Endothelial cell of umbilical vein (primary cell): ENCODE results near the gene ANKRD13C. TPM values are rescaled to one million over a fixed set of nuclear protein-coding genes. Genes with fewer than 3 reads are reported as not detected.

Experiments
- BruUV-seq: library from RNA; stranded (reverse); fragments of 400-500 nt; replicated peaks from 2 replicates; lab custom pipeline; 2021; lab: Mats Ljungman, UMichigan
- CTCF ChIA-PET: fragments of 300-600, 350-600 bp; sonication (Branson Sonifier 250); formaldehyde crosslinking; loops from one replicate; lab custom pipeline; 2021; ENCODE audit warnings: antibody characterized with exemption, inconsistent platforms; lab: Charles Lee
- POLR2A ChIA-PET: fragments of 300-600, 350-600 bp; sonication (Branson Sonifier 250); formaldehyde crosslinking; loops from one replicate; lab custom pipeline; 2021; ENCODE audit warnings: antibody characterized with exemption, inconsistent platforms; lab: Charles Lee
- DNase-seq: peaks from one replicate; pipeline ENCODE4 v3.0.0-alpha.2; 2011; ENCODE audit warnings: low read depth, low spot score
- FAIRE-seq: peaks from 2 replicates; lab custom pipeline; 2011; peaks lifted over from hg19 to GRCh38; lab: Jason Lieb, UNC
- H2AFZ ChIP-seq: 2 replicates; pipeline ENCODE4 v1.6.0; 2012; ENCODE audit warnings: low read depth, low read length, control low read depth, inconsistent platforms
- H3K27ac ChIP-seq: 2 replicates; pipeline ENCODE4 v1.5.1; 2011; ENCODE audit warnings: low read depth, mild to moderate bottlenecking, control low read depth, low read length, moderate library complexity; ENCODE audit not compliant: insufficient read depth
- H3K27me3 ChIP-seq, 2 experiments: 2 replicates each; pipeline versions ENCODE4 v1.6.0 to v1.6.1; 2011; ENCODE audit warnings: low read length in 2 of 2, mixed read lengths in 1 of 2; ENCODE audit not compliant: control insufficient read depth in 2 of 2, insufficient read depth in 2 of 2
- H3K36me3 ChIP-seq, 2 experiments: 2 replicates in 1 of 2; 3 replicates in 1 of 2; pipeline ENCODE4 v1.5.1; 2011; ENCODE audit warnings: low read length in 2 of 2, mild to moderate bottlenecking in 1 of 2, moderate library complexity in 1 of 2; ENCODE audit not compliant: control insufficient read depth in 2 of 2, insufficient read depth in 2 of 2; ENCODE audit errors: extremely low read depth in 1 of 2
- H3K4me1 ChIP-seq: 3 replicates; pipeline ENCODE4 v1.5.1; 2011; ENCODE audit warnings: mild to moderate bottlenecking, low read length; ENCODE audit not compliant: control insufficient read depth, insufficient read depth; ENCODE audit errors: extremely low read depth
- H3K4me2 ChIP-seq: 2 replicates; pipeline ENCODE4 v1.6.1; 2011; ENCODE audit warnings: low read length, control low read depth, mixed read lengths; ENCODE audit not compliant: insufficient read depth
- H3K4me3 ChIP-seq, 3 experiments: fragments of 200-600 bp in 1 of 3; sonication (generic), shearing (Covaris generic) in 1 of 3; replicated peaks in 1 of 3; 2 replicates each; pipeline ENCODE4 v1.5.1; 2011 to 2016; ENCODE audit warnings: control low read depth in 3 of 3, low read length in 3 of 3, mild to moderate bottlenecking in 2 of 3, inconsistent platforms in 1 of 3, low read depth in 1 of 3, moderate library complexity in 1 of 3; ENCODE audit not compliant: insufficient read depth in 1 of 3
- H3K79me2 ChIP-seq: 2 replicates; pipeline ENCODE4 v1.6.0; 2012; ENCODE audit warnings: low read length, inconsistent platforms; ENCODE audit not compliant: control insufficient read depth, insufficient read depth
- H3K9ac ChIP-seq: replicated peaks from 2 replicates; pipeline ENCODE3; 2011; ENCODE audit warnings: low read length, control low read depth; ENCODE audit not compliant: insufficient read depth; ENCODE audit errors: extremely low read depth
- H3K9me1 ChIP-seq: replicated peaks from 3 replicates; pipeline ENCODE4 v1.6.0; 2011; ENCODE audit warnings: mild to moderate bottlenecking, low read length; ENCODE audit not compliant: control insufficient read depth, insufficient read depth; ENCODE audit errors: extremely low read depth
- H3K9me3 ChIP-seq: replicated peaks from 2 replicates; pipeline ENCODE4 v1.5.1; 2012; ENCODE audit warnings: low read length, inconsistent platforms; ENCODE audit not compliant: control insufficient read depth, insufficient read depth
- H4K20me1 ChIP-seq: replicated peaks from 2 replicates; pipeline ENCODE3; 2011; ENCODE audit warnings: mild to moderate bottlenecking, low read length; ENCODE audit not compliant: control insufficient read depth, insufficient read depth; ENCODE audit errors: extremely low read depth
- EZH2 ChIP-seq: IDR thresholded peaks from 2 replicates; pipeline ENCODE4 v1.6.1; 2012; ENCODE audit warnings: borderline replicate concordance, low read depth, mild to moderate bottlenecking, moderate library complexity, low read length, inconsistent platforms; ENCODE audit not compliant: severe bottlenecking
- GATA2 ChIP-seq: IDR thresholded peaks from 2 replicates; pipeline ENCODE4 v1.7.0; 2011; ENCODE audit warnings: low read depth, mild to moderate bottlenecking, moderate library complexity, mixed read lengths, low read length; ENCODE audit not compliant: insufficient read length, insufficient read depth
- JUN ChIP-seq: IDR thresholded peaks from 2 replicates; pipeline ENCODE4 v1.6.1; 2011; ENCODE audit warnings: borderline replicate concordance, low read depth; ENCODE audit not compliant: insufficient read length, insufficient read depth
- MYC ChIP-seq: IDR thresholded peaks from one replicate; pipeline ENCODE4 v1.6.1; 2011; ENCODE audit warnings: mild to moderate bottlenecking, low read depth, low read length
- dilution Hi-C: fragments of 300-500 bp; cut with MboI; formaldehyde crosslinking; loops from one replicate; pipeline ENCODE4 v1.15.0; 2019; ENCODE audit warnings: low sequenced_read_pairs; ENCODE audit not compliant: extremely low pct_ligation_motif_present
- intact Hi-C: fragments of 100-400 bp; cut with micrococcal nuclease; formaldehyde crosslinking; loops from one replicate; pipeline ENCODE4 v1.10.0; 2022
- polyA plus RNA-seq, 4 experiments: library from polyadenylated mRNA; depleted of rRNA in 3 of 4; stranded (reverse) in 3 of 4; unstranded in 1 of 4; fragments of >200 nt; gene quantifications; 2 replicates each; pipeline versions ENCODE4 v1.2.1 to v1.2.3, GENCODE V29; 2011 to 2012; ENCODE audit warnings: missing spikeins in 1 of 4
- total RNA-seq: library from RNA; stranded (reverse); gene quantifications from 2 replicates; pipeline ENCODE4 v1.2.3, GENCODE V29; 2021

ANKRD13C gene
- total and polyA plus RNA-seq, 2 donors (not counting 3 experiments of a cell fraction or from before 2014, with no cell fraction given): 4.6 to 17.3 TPM

- H3K9ac ChIP-seq: no peak overlapping the region
- no peak overlapping the region for H2AFZ ChIP-seq
- DNase-seq (no peak), FAIRE-seq (no peak)
- BruUV-seq: no TSS peak
- peaks cover 11% of the 10 kb centered on the region for H3K4me1 ChIP-seq
- dilution Hi-C loops (no loop called here), intact Hi-C loops (no loop called here)
- no peaks in the 10 kb centered on the region for H3K27me3 ChIP-seq
- H3K36me3 ChIP-seq: peaks cover 0 to 2% of the 10 kb centered on the region in 2 experiments
- ChIA-PET CTCF (no interaction called here), POLR2A (no interaction called here)
- no peak overlapping the region for H3K27ac ChIP-seq
- H3K9me1 ChIP-seq: no peaks in the 10 kb centered on the region
- no peaks in the 10 kb centered on the region for H4K20me1 ChIP-seq
- no peak overlapping the region for H3K4me3 ChIP-seq
- no peaks in the 10 kb centered on the region for H3K9me3 ChIP-seq
- no peak overlapping the region for H3K4me2 ChIP-seq
- TF ChIP-seq MYC: no peak
- TF ChIP-seq JUN: no peak
- H3K79me2 ChIP-seq: peaks cover 4% of the 10 kb centered on the region
These were observed 66.4 kb downstream of the ANKRD13C start for GRCh38 chr1:70288166-70288565.

- H3K4me3 ChIP-seq: no peak overlapping the region
- no TSS peak for BruUV-seq
- H3K9me3 ChIP-seq: no peaks in the 10 kb centered on the region
- H3K27me3 ChIP-seq: no peaks in the 10 kb centered on the region
- H3K27ac ChIP-seq: no peak overlapping the region
- ChIA-PET POLR2A (no interaction called here), CTCF (no interaction called here)
- H2AFZ ChIP-seq: no peak overlapping the region
- dilution Hi-C loops (no loop called here), intact Hi-C loops (no loop called here)
- no peaks in the 10 kb centered on the region for H3K9me1 ChIP-seq
- H3K79me2 ChIP-seq: peaks cover 4% of the 10 kb centered on the region
- peaks cover 11% of the 10 kb centered on the region for H3K4me1 ChIP-seq
- no peak overlapping the region for H3K9ac ChIP-seq
- TF ChIP-seq EZH2 (no peak), JUN (no peak), GATA2 (no peak)
- FAIRE-seq (no peak), DNase-seq (no peak)
- H3K4me2 ChIP-seq: no peak overlapping the region
- H3K36me3 ChIP-seq: peaks cover 0 to 2% of the 10 kb centered on the region in 2 experiments
- no peaks in the 10 kb centered on the region for H4K20me1 ChIP-seq
These were observed 68.1 kb downstream of the ANKRD13C start for GRCh38 chr1:70286453-70286852.
